Astrocyte (in vitro differentiated cells and primary cell): ENCODE data around the gene PRTG.

Experiments used
- EZH2 ChIP-seq: IDR thresholded peaks from 2 replicates; pipeline ENCODE4 v1.6.1; 2012; ENCODE audit warnings: mild to moderate bottlenecking, low read length, inconsistent platforms; ENCODE audit not compliant: insufficient read depth
- TF ChIP-seq, protein P1 (sequence below): IDR thresholded peaks from 2 replicates; pipeline ENCODE4 v1.5.1; 2011; ENCODE audit warnings: low read depth, mild to moderate bottlenecking, inconsistent platforms, low read length, moderate library complexity; ENCODE audit not compliant: insufficient read depth

DNA sequence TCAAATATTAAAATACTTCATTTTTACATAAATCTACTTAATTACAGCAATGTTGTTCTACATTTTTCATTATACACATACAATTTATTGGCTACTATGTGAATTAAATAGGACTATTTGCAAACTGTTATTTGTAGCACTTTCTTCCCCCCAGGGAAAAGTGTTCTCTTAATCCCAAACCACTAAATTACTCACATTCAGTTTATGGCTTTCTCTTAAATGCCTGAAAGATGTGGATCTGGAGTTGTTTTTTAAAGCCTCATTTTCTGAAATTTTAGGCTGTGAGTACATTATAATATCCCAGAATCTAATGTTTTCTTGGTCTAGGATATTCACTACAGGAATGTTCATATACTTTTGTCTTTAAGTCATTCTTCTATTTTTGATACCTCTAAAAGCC lies 32.7 kb downstream of the PRTG start:
- TF ChIP-seq, protein P1, sequence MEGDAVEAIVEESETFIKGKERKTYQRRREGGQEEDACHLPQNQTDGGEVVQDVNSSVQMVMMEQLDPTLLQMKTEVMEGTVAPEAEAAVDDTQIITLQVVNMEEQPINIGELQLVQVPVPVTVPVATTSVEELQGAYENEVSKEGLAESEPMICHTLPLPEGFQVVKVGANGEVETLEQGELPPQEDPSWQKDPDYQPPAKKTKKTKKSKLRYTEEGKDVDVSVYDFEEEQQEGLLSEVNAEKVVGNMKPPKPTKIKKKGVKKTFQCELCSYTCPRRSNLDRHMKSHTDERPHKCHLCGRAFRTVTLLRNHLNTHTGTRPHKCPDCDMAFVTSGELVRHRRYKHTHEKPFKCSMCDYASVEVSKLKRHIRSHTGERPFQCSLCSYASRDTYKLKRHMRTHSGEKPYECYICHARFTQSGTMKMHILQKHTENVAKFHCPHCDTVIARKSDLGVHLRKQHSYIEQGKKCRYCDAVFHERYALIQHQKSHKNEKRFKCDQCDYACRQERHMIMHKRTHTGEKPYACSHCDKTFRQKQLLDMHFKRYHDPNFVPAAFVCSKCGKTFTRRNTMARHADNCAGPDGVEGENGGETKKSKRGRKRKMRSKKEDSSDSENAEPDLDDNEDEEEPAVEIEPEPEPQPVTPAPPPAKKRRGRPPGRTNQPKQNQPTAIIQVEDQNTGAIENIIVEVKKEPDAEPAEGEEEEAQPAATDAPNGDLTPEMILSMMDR: no peak
- no peak for TF ChIP-seq EZH2
